Left ventricle myocardium superior (tissue), 1 donor: Measurements from ENCODE around the gene CNN3. TPM values are rescaled to one million over a fixed set of nuclear protein-coding genes. Genes with fewer than 3 reads are reported as not detected.

Experiments used
- ATAC-seq: fragments of 200-7000 bp; cut with Tn5 transposase; one replicate; pipeline ENCODE4 v1.9.1; 2020; ENCODE audit warnings: mild to moderate bottlenecking, moderate library complexity
- DNase-seq: peaks from one replicate; pipeline ENCODE4 v3.0.0-alpha.2; 2020
- intact Hi-C: fragments of 100-400 bp; cut with micrococcal nuclease; formaldehyde crosslinking; loops from one replicate; pipeline ENCODE4 v1.11.0; 2022
- total RNA-seq: library from RNA; stranded (reverse); fragmentation: NEBNext Ultra II Directional; extraction: Animal tissue kit (Norgen Biotek cat#: 25700); gene quantifications from one replicate; pipeline ENCODE4 v1.2.1, GENCODE V29; 2021
- donor health status: DM: no; HTN: yes; CAD: no; lungs with severe emphysema.

Gene CNN3
- total RNA-seq, 1 donor from 2014 or later, result 51.8 TPM

- DNase-seq, result no peak
- no peak for ATAC-seq
- intact Hi-C loops, result no loop called here
These were observed 680 bp upstream of the CNN3 start for GRCh38 chr1:94927405-94928175.

GRCh38 chr1:94926126-94926914 lies 590 bp downstream of the CNN3 start:
- ATAC-seq, result peak; percentile 77

GRCh38 chr1:94925561-94926125 lies 1.3 kb downstream of the CNN3 start:
- intact Hi-C loops, result no loop called here
- ATAC-seq (peak; percentile 52), DNase-seq (peak; percentile 71)

More at GRCh38 chr1:94926126-94926914, 590 bp downstream of the CNN3 start:
- peak; percentile 80 for DNase-seq
- intact Hi-C loops, result no loop called here

GRCh38 chr1:94925004-94925403 lies 1.9 kb downstream of the CNN3 start:
- ATAC-seq (no peak), DNase-seq (no peak)
- intact Hi-C loops, result no loop called here

GRCh38 chr1:94922761-94923331 lies 4.1 kb downstream of the CNN3 start:
- intact Hi-C loops, result no loop called here
- ATAC-seq (no peak), DNase-seq (no peak)

GRCh38 chr1:94921977-94922376 lies 4.9 kb downstream of the CNN3 start:
- intact Hi-C loops, result no loop called here
- no peak for DNase-seq
- no peak for ATAC-seq

GRCh38 chr1:94920061-94920460 lies 6.8 kb downstream of the CNN3 start:
- intact Hi-C loops, result no loop called here
- DNase-seq, result no peak
- ATAC-seq, result peak; percentile 48

- peak; percentile 39 for ATAC-seq
- intact Hi-C loops, result no loop called here
- no peak for DNase-seq
These were observed 7.5 kb downstream of the CNN3 start for GRCh38 chr1:94919241-94920030.

- DNase-seq, result no peak
- intact Hi-C loops, result no loop called here
- no peak for ATAC-seq
These were observed 9.7 kb downstream of the CNN3 start for GRCh38 chr1:94917251-94917650.

GRCh38 chr1:94912263-94913184 lies 14.4 kb downstream of the CNN3 start:
- DNase-seq (no peak), ATAC-seq (peak; percentile 21)
- intact Hi-C loops, result no loop called here

GRCh38 chr1:94909486-94909885 lies 17.4 kb downstream of the CNN3 start:
- intact Hi-C loops, result no loop called here
- DNase-seq (no peak), ATAC-seq (no peak)

- no peak for ATAC-seq
- no peak for DNase-seq
- intact Hi-C loops, result no loop called here
These were observed 17.9 kb downstream of the CNN3 start for GRCh38 chr1:94908965-94909364.

GRCh38 chr1:94908190-94908589 lies 18.7 kb downstream of the CNN3 start:
- no peak for DNase-seq
- intact Hi-C loops, result no loop called here
- ATAC-seq, result no peak

GRCh38 chr1:94907136-94907535 lies 19.8 kb downstream of the CNN3 start:
- intact Hi-C loops, result no loop called here
- no peak for ATAC-seq
- DNase-seq, result no peak

- DNase-seq, result no peak
- intact Hi-C loops, result no loop called here
- ATAC-seq, result no peak
These were observed 20.5 kb downstream of the CNN3 start for GRCh38 chr1:94906382-94906781.

GRCh38 chr1:94905207-94905606 lies 21.7 kb downstream of the CNN3 start:
- intact Hi-C loops, result no loop called here
- ATAC-seq (no peak), DNase-seq (no peak)

- no peak for DNase-seq
- ATAC-seq, result no peak
- intact Hi-C loops, result no loop called here
These were observed 23.5 kb downstream of the CNN3 start for GRCh38 chr1:94903280-94904009.

- no peak for ATAC-seq
- intact Hi-C loops, result no loop called here
These were observed 25.1 kb downstream of the CNN3 start for GRCh38 chr1:94901841-94902240.

More at GRCh38 chr1:94901841-94902240, 25.1 kb downstream of the CNN3 start:
- DNase-seq, result no peak
